SK-N-SH (cell line): ENCODE data around the gene BUB1. TPM values are rescaled to one million over a fixed set of nuclear protein-coding genes. Genes with fewer than 3 reads are reported as not detected.
A peak's percentile ranks its signal among the peaks of the same experiment; 100 is the strongest.

ENCODE experiments used
- CTCF ChIA-PET: fragments of 300-600, 350-600 bp; formaldehyde crosslinking; extraction: SDS; loops from one replicate; lab custom pipeline; 2021; lab: Yijun Ruan, JAX
- POLR2A ChIA-PET: fragments of 350-600 bp; sonication (Branson Sonifier 250); formaldehyde crosslinking; extraction: SDS; loops from one replicate; lab custom pipeline; 2020; ENCODE audit warnings: antibody characterized with exemption, inconsistent platforms; lab: Yijun Ruan, JAX
- DNase-seq: peaks from one replicate; pipeline ENCODE4 v3.0.0; 2012
- H2AFZ ChIP-seq: fragments of 200-600 bp; sonication (generic); 2 replicates; pipeline ENCODE4 v1.8.1; 2016; ENCODE audit warnings: antibody characterized with exemption, mild to moderate bottlenecking, low read depth
- H3F3A ChIP-seq: fragments of 200-600 bp; sonication (generic); replicated peaks from 2 replicates; pipeline ENCODE3; 2016; ENCODE audit warnings: antibody characterized with exemption, mild to moderate bottlenecking; ENCODE audit not compliant: insufficient read depth
- H3K27ac ChIP-seq, 2 experiments: fragments of 200-500 bp in 1 of 2; fragments of 200-600 bp in 1 of 2; sonication (Bioruptor generic) in 1 of 2; sonication (generic), shearing (Covaris generic) in 1 of 2; 2 replicates each; pipeline versions ENCODE4 v1.5.1 to v1.6.1; 2014 to 2016; ENCODE audit warnings: low read depth in 2 of 2, inconsistent platforms in 1 of 2, low read length in 1 of 2, mild to moderate bottlenecking in 1 of 2, mixed read lengths in 1 of 2
- H3K27me3 ChIP-seq: fragments of 200-600 bp; sonication (generic), shearing (Covaris generic); 2 replicates; pipeline ENCODE4 v1.6.1; 2016; ENCODE audit warnings: mixed run types; ENCODE audit not compliant: insufficient read depth
- H3K36me3 ChIP-seq, 2 experiments: fragments of 200-500 bp in 1 of 2; fragments of 200-600 bp in 1 of 2; sonication (Bioruptor generic) in 1 of 2; sonication (generic) in 1 of 2; replicated peaks in 1 of 2; 2 replicates each; pipeline versions ENCODE3 to v1.5.1; 2014 to 2016; ENCODE audit warnings: low read length in 1 of 2, mild to moderate bottlenecking in 1 of 2; ENCODE audit not compliant: insufficient read depth in 2 of 2, control insufficient read depth in 1 of 2
- H3K4me1 ChIP-seq, 2 experiments: fragments of 200-500 bp in 1 of 2; fragments of 200-600 bp in 1 of 2; sonication (Bioruptor generic) in 1 of 2; sonication (generic), shearing (Covaris generic) in 1 of 2; 2 replicates each; pipeline versions ENCODE4 v1.5.1 to v1.6.1; 2014 to 2016; ENCODE audit warnings: low read depth in 1 of 2, low read length in 1 of 2, mixed run types in 1 of 2; ENCODE audit not compliant: insufficient read depth in 2 of 2, control insufficient read depth in 1 of 2
- H3K4me2 ChIP-seq: fragments of 200-600 bp; sonication (generic), shearing (Covaris generic); 2 replicates; pipeline ENCODE4 v1.6.1; 2017; ENCODE audit warnings: mixed run types
- H3K4me3 ChIP-seq, 2 experiments: fragments of 200-500 bp in 1 of 2; fragments of 200-600 bp in 1 of 2; sonication (Bioruptor generic) in 1 of 2; sonication (generic), shearing (Covaris generic) in 1 of 2; 2 replicates each; pipeline versions ENCODE4 v1.5.1 to v1.8.1; 2014 to 2016; ENCODE audit warnings: low read depth in 2 of 2, inconsistent platforms in 1 of 2, low read length in 1 of 2, mild to moderate bottlenecking in 1 of 2, mixed read lengths in 1 of 2, moderate library complexity in 1 of 2
- H3K79me2 ChIP-seq: fragments of 200-600 bp; sonication (generic); 2 replicates; pipeline ENCODE4 v1.8.1; 2017; ENCODE audit warnings: mild to moderate bottlenecking; ENCODE audit not compliant: insufficient read depth
- H3K9ac ChIP-seq: fragments of 200-600 bp; sonication (generic); 2 replicates; pipeline ENCODE4 v1.6.1; 2017; ENCODE audit warnings: mixed run types
- H3K9me2 ChIP-seq: fragments of 200-600 bp; sonication (generic); 2 replicates; pipeline ENCODE4 v1.6.1; 2017; ENCODE audit warnings: mixed run types
- H3K9me3 ChIP-seq: fragments of 200-600 bp; sonication (generic); 2 replicates; pipeline ENCODE4 v1.6.1; 2017; ENCODE audit warnings: mixed run types, mild to moderate bottlenecking, moderate library complexity
- H4K20me1 ChIP-seq: fragments of 200-600 bp; sonication (generic); 2 replicates; pipeline ENCODE4 v1.6.1; 2017; ENCODE audit warnings: mild to moderate bottlenecking, mixed run types; ENCODE audit not compliant: insufficient read depth
- EP300 ChIP-seq, 2 experiments: IDR thresholded peaks; 2 replicates each; pipeline versions ENCODE4 v1.4.0 to v1.6.1; 2012; ENCODE audit warnings: borderline replicate concordance in 1 of 2, low read depth in 1 of 2, low read length in 1 of 2
- EZH2phosphoT487 ChIP-seq: fragments of 200-600 bp; sonication (generic); IDR thresholded peaks from 2 replicates; pipeline ENCODE4 v1.6.1; 2017; ENCODE audit warnings: low read depth, mixed run types, mild to moderate bottlenecking, antibody characterized with exemption, moderate library complexity, borderline replicate concordance
- FOSL2 ChIP-seq: IDR thresholded peaks from 2 replicates; pipeline ENCODE4 v1.4.0; 2012; ENCODE audit warnings: low read depth, mild to moderate bottlenecking, moderate library complexity, borderline replicate concordance
- GABPA ChIP-seq: IDR thresholded peaks from 2 replicates; pipeline ENCODE4 v1.4.0; 2012; ENCODE audit warnings: low read depth, mild to moderate bottlenecking
- IRF3 ChIP-seq: fragments of 150-350 bp; IDR thresholded peaks from 2 replicates; pipeline ENCODE4 v1.6.1; 2016; ENCODE audit warnings: mild to moderate bottlenecking, low read depth, low read length
- JUND ChIP-seq: IDR thresholded peaks from 2 replicates; pipeline ENCODE4 v1.4.0; 2012
- MAX ChIP-seq: IDR thresholded peaks from 2 replicates; pipeline ENCODE4 v1.4.0; 2012; ENCODE audit warnings: low read depth
- MXI1 ChIP-seq: IDR thresholded peaks from 2 replicates; pipeline ENCODE4 v1.6.1; 2012; ENCODE audit warnings: mild to moderate bottlenecking, low read depth, low read length, improper control_type of control experiment
- NFIC ChIP-seq: IDR thresholded peaks from 2 replicates; pipeline ENCODE4 v1.4.0; 2012; ENCODE audit warnings: borderline replicate concordance
- NRF1 ChIP-seq: IDR thresholded peaks from 2 replicates; pipeline ENCODE4 v1.6.1; 2012; ENCODE audit warnings: low read depth, mild to moderate bottlenecking, low read length
- PBX3 ChIP-seq: IDR thresholded peaks from 2 replicates; pipeline ENCODE4; 2012
- POLR2AphosphoS5 ChIP-seq: IDR thresholded peaks from 2 replicates; pipeline ENCODE4 v1.6.1; 2012; ENCODE audit warnings: low read depth, low read length
- RAD21 ChIP-seq: IDR thresholded peaks from 2 replicates; pipeline ENCODE4 v1.6.1; 2012; ENCODE audit warnings: mild to moderate bottlenecking, low read length
- RXRA ChIP-seq: IDR thresholded peaks from 2 replicates; pipeline ENCODE4 v1.4.0; 2012; ENCODE audit warnings: low read depth, mild to moderate bottlenecking, borderline replicate concordance
- TAF1 ChIP-seq: IDR thresholded peaks from 2 replicates; pipeline ENCODE4 v1.6.1; 2012; ENCODE audit warnings: low read depth, mild to moderate bottlenecking, low read length, moderate library complexity, borderline replicate concordance
- TEAD4 ChIP-seq: IDR thresholded peaks from 2 replicates; pipeline ENCODE4 v1.4.0; 2012; ENCODE audit warnings: mild to moderate bottlenecking, borderline replicate concordance; ENCODE audit not compliant: insufficient read depth
- USF1 ChIP-seq: IDR thresholded peaks from 2 replicates; pipeline ENCODE4 v1.4.0; 2012; ENCODE audit warnings: low read depth, borderline replicate concordance
- WGBS: methylation state at CpG from one replicate; pipeline ENCODE4 v1.1.6; 2017; ENCODE audit warnings: low lambda C conversion rate; 5-methylcytosine and 5-hydroxymethylcytosine counted together
- polyA plus RNA-seq, 3 experiments: library from polyadenylated mRNA; depleted of rRNA; stranded (reverse); fragments of >200 nt; gene quantifications; 2 replicates each; pipeline ENCODE4 v1.2.3, GENCODE V29; 2012

Gene BUB1
- polyA plus RNA-seq, 1 of the 3 experiments (the other 2 are of a cell fraction), result 9.0 TPM

- Histone ChIP-seq H3K27me3 (peaks cover 42% of the 10 kb centered on the region), H2AFZ (no peak overlapping the region), H3K9me3 (no peaks in the 10 kb centered on the region), H3K4me2 (no peak overlapping the region), H3K4me1 (peaks cover 0 to 7% of the 10 kb centered on the region in 2 experiments; a peak in 1 of 4 replicates), H3K79me2 (no peaks in the 10 kb centered on the region), H4K20me1 (no peaks in the 10 kb centered on the region)
- POLR2A ChIA-PET, result no interaction called here
- WGBS, result 53% methylated on average over 9 of the region's 9 CpGs
- CTCF ChIA-PET, result no interaction called here
- DNase-seq, result peak; percentile 30
- TF ChIP-seq EZH2phosphoT487, result no peak
- no peak for TF ChIP-seq RXRA
- no peak for TF ChIP-seq EP300 (IDR thresholded peaks at IDR 0.05; ENCODE audit: borderline replicate concordance in 1 of 2, low read depth in 1 of 2, low read length in 1 of 2)
- TF ChIP-seq MAX, result no peak
- no peak for TF ChIP-seq TAF1
- TF ChIP-seq NFIC, result no peak
- TF ChIP-seq GABPA, result no peak
- no peak for TF ChIP-seq TEAD4
- no peak for TF ChIP-seq USF1
- no peak for TF ChIP-seq JUND
- no peak for TF ChIP-seq RAD21
- no peak for TF ChIP-seq NRF1
- no peak for TF ChIP-seq FOSL2
- TF ChIP-seq, all 33 proteins: peak for 0
- H3K36me3 ChIP-seq, result no peaks in the 10 kb centered on the region
- H3K27ac ChIP-seq, result no peak overlapping the region
- no peak overlapping the region for H3K4me3 ChIP-seq
- H3K9me2 ChIP-seq, result no peaks in the 10 kb centered on the region
- no peak overlapping the region for H3K9ac ChIP-seq
- no peaks in the 10 kb centered on the region for H3F3A ChIP-seq
These were observed 47.5 kb upstream of the BUB1 start for GRCh38 chr2:110725370-110725769.

GRCh38 chr2:110724820-110725219, 47.0 kb upstream of the BUB1 start:
- Histone ChIP-seq H3K4me2 (no peak overlapping the region), H3K36me3 (no peaks in the 10 kb centered on the region), H3K79me2 (no peaks in the 10 kb centered on the region), H4K20me1 (no peaks in the 10 kb centered on the region), H3K9me2 (no peaks in the 10 kb centered on the region), H3K27ac (no peak overlapping the region), H3K27me3 (peaks cover 42% of the 10 kb centered on the region), H2AFZ (no peak overlapping the region), H3K4me1 (peaks cover 0 to 7% of the 10 kb centered on the region in 2 experiments; a peak in 1 of 4 replicates), H3K9ac (no peak overlapping the region), H3K4me3 (no peak overlapping the region), H3F3A (no peaks in the 10 kb centered on the region), H3K9me3 (no peaks in the 10 kb centered on the region)
- POLR2A ChIA-PET, result no interaction called here
- no peak for DNase-seq
- CTCF ChIA-PET, result no interaction called here
- whole genome bisulfite sequencing, result 26% methylated on average over 2 of the region's 2 CpGs
- no peak for TF ChIP-seq RXRA
- TF ChIP-seq MXI1, result no peak
- TF ChIP-seq TAF1, result no peak
- no peak for TF ChIP-seq FOSL2
- no peak for TF ChIP-seq IRF3
- no peak for TF ChIP-seq EZH2phosphoT487
- TF ChIP-seq JUND, result no peak
- TF ChIP-seq POLR2AphosphoS5, result no peak
- TF ChIP-seq USF1, result no peak
- no peak for TF ChIP-seq PBX3
- no peak for TF ChIP-seq NRF1
